Activated T-cell treated with anti-CD3 and anti-CD28 coated beads for 4 hours (primary cell): ENCODE results near the gene FNDC3B.

Experiments
- DNase-seq: peaks from one replicate; pipeline ENCODE4 v3.0.0-alpha.2; 2020

FNDC3B gene

DNA sequence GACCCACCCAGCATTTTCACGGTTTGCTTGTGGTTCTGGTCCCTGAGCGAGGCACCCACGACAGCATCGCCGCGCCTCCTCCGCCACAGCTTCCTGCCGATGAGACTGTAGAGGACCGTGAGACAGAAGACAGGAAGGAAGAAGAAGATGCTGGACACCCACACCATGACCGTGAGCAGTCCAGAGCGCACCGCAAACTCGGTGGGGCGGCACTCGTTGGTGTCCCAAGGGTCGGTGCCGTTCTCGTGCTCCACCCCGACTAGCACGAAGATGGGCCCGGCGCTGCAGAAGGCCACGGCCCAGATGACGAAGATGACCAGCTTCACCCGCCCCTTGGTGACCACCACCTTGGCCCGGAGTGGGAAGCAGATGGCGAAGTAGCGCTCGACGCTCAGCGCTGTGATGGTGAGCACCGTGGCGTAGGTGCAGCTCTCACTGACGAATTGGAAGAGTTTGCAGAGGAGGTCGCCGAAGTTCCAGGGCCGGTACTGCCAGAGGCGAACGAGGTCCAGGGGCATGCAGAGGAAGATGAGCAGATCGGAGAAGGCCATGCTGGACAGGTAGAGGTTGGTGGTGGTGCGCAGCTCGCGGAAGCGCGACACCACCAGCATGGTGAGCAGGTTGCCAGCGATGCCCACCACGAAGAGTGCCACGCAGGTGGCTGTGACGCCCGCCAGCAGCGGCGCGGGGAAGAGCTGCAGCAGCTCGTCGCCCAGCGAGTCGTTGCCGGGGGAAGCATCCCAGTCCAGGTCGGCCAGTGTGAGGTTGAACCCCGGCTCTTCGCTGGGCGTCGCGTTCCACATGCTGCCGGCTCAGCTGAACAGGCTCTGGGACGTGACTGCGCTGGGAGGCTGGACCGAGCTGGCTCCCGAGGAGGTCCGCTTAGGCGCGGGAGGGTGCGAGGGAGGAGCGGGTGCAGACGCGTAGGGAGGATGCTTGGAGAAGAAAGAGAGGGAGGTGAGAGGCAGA is 408.5 kb downstream of the FNDC3B start, which contains the start of gene GHSR:
Gene GHSR (minus strand): TSS at position 846 of the 969 bp plus-strand sequence. CDS start 43 bp downstream, at position 803.
- no peak for DNase-seq

DNA sequence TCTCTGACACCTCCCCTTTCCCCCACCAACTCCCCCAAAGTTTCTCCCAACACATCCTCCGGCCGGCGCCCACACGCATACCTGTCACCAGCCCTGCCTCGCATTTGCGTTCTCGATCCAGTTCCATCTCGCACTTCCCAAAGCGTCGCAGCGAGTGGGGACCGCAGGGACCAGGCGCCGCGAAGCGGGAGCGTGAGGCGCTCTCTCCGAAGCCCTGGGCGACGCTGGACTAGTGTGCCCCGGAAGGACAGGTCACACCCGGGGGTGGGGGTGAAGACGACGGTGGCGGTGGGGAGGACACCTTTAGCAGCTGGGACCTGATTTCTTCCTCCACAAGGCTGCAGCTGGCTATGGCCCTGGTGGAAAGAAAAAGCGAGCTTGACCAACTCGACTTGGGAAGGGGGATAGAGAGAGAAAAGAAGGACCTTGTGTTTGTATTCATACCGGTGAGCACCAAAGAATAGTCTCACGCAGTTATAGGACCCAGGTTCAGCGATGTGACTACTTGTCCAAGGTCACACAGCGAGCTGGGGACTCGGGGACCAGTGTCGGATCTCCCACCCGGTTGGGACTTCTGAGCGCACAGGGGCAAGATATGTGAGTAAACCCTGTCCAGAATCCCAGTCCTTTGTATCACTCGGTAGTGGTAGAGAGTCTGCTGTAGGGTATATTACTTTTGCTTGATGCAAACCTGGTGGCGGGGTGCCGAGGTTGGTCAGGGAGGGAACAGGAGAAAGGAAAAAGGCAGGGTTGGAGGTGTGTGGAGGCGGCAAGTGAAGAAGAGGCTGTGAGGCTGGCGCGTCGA is 409.5 kb downstream of the FNDC3B start:
- no peak for DNase-seq

DNA sequence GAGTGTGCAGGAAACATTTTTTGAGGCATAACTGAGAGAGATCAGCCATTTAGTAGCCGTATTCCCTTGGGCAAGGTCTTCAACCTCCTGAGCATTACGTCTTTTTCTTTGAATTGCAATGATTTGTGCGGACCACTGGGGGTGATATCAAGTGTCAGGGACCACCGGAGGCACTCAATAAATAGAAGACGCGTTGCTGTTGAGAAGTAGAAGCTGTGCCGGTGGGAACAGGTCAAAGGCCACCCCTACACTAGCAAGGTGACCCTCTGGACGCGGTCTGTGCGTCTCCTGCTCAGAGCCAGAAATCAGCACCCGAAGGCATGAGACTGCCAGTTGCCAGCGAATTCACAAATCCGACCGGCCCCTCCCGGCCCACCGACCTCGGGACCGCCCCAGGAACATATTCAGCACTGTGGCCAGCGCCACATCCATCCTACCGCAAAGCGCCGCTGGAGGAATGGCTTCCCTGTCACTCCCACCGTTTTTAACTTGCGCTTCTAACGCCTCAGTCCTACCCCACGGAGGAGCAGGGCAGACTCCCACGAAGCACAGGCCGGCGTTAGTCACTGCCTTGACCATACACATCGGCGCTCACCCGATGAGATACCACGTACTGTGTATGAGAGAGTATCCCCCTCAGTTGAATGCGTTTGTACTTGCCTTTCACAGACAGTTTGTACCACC is 410.2 kb downstream of the FNDC3B start:
- DNase-seq: no peak
